ENCODE measurements around the gene GDPD4.
A peak's percentile ranks its signal among the peaks of the same experiment; 100 is the strongest.

Gene GDPD4

GRCh38 chr11:77196961-77197360 lies 104.5 kb downstream of the GDPD4 start:
- H3K4me3 ChIP-seq (ENCODE audit: low read depth, low read length), result no peak overlapping the region
- no peak for DNase-seq (ENCODE audit: low read depth)

GRCh38 chr11:77195071-77195755 lies 106.3 kb downstream of the GDPD4 start:
- DNase-seq (ENCODE audit: low read depth), result no peak
- no peak overlapping the region for H3K4me3 ChIP-seq (ENCODE audit: low read depth, low read length)

GRCh38 chr11:77193911-77194830 lies 107.3 kb downstream of the GDPD4 start:
- H3K4me3 ChIP-seq (ENCODE audit: low read depth, low read length), result no peak overlapping the region
- DNase-seq (ENCODE audit: low read depth), result no peak

DNA sequence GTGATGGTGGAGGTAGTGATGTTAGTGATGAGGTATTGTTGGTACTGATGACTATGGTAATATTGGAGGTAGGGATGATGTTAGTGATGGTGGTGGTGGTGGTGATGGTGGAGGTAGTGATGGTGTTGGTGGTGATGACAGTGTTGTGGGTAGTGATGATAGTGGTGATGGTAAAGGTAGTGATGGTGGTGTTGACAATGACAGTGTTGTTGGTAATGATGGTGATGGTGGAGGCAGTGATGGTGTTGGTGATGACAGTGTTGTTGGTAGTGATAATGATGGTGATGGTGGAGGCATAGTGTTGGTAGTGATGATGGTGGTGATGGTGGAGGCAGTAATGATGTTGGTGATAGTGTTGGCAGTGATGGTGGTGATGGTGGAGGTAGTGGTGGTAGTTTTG lies 108.3 kb downstream of the GDPD4 start:
- H3K4me3 ChIP-seq (ENCODE audit: low read depth, low read length), result no peak overlapping the region
- no peak for DNase-seq (ENCODE audit: low read depth)

DNA sequence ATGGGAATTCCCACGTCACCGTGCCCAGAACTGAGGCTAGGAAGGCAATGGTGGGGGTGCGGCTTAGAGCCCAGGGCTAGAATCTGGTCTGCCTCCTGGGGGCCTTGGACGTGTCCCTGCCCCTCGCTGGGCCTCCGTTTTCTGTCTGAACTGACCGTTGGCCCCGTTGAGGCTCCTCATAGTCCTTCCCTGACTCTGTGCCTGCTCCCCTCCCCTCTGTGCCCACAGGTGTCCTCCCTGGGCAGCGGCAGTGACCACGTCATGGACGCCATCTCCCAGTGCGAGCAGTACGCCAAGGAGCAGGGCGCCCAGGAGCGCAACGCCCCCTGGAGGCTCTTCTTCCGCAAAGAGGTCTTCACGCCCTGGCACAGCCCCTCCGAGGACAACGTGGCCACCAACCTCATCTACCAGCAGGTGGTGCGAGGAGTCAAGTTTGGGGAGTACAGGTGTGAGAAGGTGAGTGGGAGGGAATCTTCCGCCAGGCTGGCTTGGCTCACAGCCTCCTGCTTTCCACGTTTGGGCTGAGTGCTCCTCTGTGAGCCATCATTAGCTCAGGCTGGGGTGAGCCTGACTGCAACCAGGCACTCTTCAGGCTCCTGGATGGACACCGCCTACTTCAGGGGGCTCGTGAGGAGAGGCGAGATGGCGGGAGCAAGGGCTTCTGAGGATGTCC lies 109.5 kb downstream of the GDPD4 start:
- DNase-seq (ENCODE audit: low read depth), result no peak
- peak overlapping the region; percentile 23 for H3K4me3 ChIP-seq (ENCODE audit: low read depth, low read length)

- no peak for DNase-seq (ENCODE audit: low read depth)
- H3K4me3 ChIP-seq (ENCODE audit: low read depth, low read length), result peak overlapping the region; percentile 23
Measured at GRCh38 chr11:77191429-77191822, 110.1 kb downstream of the GDPD4 start.

GRCh38 chr11:77190331-77191075 lies 111.0 kb downstream of the GDPD4 start:
- no peak overlapping the region for H3K4me3 ChIP-seq (ENCODE audit: low read depth, low read length)
- no peak for DNase-seq (ENCODE audit: low read depth)

DNA sequence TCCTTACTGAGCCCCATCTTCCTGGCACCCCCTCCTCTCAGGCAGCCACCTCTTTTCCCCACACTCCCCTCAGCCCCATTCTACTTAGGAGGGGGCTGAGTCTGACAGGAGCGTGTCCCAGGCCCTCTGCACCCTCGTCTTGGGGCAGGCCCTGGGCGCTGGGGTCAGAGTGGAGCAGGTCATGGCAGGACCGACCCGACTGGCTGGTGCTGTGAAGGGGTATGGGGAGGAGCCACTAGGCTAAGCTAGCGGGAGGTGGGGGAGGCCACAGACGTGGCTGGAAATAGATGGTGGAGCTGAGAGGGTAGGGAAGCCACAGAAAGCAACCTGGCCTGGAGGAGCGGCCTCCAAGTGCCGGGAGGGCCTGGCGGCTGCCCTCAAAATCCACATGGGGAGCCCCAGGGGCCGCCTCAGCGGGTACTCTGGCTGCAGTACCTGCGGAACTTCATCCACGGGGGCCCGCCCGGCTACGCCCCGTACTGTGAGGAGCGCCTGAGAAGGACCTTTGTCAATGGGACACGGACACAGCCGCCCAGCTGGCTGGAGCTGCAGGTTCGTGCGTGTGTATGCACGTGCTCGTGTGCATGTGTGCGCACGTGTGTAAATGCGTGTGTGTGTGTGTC lies 111.8 kb downstream of the GDPD4 start:
- no peak for DNase-seq (ENCODE audit: low read depth)
- no peak overlapping the region for H3K4me3 ChIP-seq (ENCODE audit: low read depth, low read length)

DNA sequence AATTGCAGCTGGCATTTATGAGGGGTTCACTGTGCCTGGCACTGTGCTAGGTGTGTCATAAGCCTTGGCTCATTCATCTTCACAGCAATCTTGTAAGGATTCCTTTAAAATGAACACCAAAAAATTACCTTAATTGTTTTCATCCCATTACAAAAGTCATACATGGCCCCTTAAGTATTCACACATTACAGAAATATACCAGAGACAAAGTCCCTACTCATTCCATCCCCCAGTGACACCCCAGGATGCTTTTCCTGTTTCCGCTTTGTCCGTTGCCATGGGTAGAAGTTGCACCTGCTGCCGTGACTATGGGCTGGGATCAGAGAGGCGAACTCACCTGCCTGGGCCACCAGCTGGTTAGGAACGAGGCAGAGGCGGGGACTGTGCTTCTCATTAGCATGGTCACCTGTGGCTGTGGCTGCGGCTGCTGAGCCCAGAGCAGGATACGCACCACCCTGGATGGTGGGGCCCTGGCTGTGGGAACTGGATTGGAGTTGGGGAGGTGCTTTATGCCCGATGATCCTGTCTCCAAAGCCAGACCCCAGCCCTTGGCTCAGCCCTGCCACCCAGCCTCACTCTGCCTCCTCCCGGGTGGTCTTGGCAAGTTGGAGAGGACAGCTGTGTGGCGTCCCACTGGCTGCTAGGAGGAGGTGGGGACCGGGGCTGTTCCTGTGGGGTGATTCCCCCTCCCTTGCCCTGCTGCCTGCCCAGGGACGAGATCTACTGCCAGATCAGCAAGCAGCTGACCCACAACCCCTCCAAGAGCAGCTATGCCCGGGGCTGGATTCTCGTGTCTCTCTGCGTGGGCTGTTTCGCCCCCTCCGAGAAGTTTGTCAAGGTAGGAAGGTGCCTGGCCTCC lies 112.6 kb downstream of the GDPD4 start:
- no peak for DNase-seq (ENCODE audit: low read depth)
- no peak overlapping the region for H3K4me3 ChIP-seq (ENCODE audit: low read depth, low read length)

- DNase-seq (ENCODE audit: low read depth), result no peak
- H3K4me3 ChIP-seq (ENCODE audit: low read depth, low read length), result no peak overlapping the region
Measured at GRCh38 chr11:77187776-77188632, 113.5 kb downstream of the GDPD4 start.

DNA sequence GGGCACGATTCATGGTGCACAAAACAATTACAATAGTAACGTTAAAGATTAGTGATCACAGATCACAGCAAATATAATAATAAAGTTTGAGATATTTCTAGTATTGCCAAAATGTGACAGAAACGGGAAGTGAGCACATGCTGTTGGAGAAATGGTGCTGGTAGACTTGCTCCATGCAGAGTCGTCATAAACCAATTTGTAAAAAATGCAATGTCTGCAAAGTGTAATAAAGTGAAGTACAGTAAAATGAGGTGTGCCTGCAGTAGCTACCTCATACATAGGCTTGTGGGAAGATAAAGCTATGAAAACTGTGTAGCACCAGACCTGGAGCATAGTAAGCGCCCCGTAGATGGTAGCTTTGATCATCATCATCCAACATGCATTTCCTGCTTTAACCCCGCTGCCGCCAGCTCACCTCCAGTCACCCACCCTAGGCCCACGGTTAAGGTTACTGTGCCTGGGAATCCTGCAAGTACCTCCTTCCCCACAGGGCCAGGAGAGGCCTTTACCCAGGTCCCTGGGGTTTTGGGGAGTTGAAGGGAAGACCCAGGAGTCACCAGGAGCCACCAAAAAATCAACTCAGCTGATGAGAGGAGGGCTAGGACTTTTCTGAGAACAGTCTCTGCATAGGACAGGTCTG lies 114.3 kb downstream of the GDPD4 start:
- no peak for DNase-seq (ENCODE audit: low read depth)
- H3K4me3 ChIP-seq (ENCODE audit: low read depth, low read length), result no peak overlapping the region

DNA sequence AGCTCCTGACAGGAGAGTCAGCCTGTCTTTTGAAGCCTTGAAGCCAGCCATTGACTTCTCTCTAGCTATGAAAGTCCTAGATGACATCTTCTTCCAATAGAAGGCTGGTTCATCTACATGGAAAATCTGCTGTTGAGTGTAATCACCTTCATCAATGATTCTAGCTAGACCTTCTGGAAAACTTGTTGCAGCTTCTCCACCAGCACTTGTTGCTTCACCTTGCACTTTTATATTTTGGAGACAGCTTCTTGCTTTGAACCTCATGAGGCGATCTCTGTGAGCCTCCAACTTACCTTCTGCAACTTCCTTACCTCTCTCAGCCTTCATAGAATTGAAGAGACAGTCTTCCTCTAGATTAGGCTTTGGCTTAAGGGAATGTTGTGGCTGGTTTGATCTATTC lies 115.2 kb downstream of the GDPD4 start:
- no peak overlapping the region for H3K4me3 ChIP-seq (ENCODE audit: low read depth, low read length)
- no peak for DNase-seq (ENCODE audit: low read depth)

- H3K4me3 ChIP-seq (ENCODE audit: low read depth, low read length), result no peak overlapping the region
- no peak for DNase-seq (ENCODE audit: low read depth)
Measured at GRCh38 chr11:77184136-77184860, 117.2 kb downstream of the GDPD4 start.

DNA sequence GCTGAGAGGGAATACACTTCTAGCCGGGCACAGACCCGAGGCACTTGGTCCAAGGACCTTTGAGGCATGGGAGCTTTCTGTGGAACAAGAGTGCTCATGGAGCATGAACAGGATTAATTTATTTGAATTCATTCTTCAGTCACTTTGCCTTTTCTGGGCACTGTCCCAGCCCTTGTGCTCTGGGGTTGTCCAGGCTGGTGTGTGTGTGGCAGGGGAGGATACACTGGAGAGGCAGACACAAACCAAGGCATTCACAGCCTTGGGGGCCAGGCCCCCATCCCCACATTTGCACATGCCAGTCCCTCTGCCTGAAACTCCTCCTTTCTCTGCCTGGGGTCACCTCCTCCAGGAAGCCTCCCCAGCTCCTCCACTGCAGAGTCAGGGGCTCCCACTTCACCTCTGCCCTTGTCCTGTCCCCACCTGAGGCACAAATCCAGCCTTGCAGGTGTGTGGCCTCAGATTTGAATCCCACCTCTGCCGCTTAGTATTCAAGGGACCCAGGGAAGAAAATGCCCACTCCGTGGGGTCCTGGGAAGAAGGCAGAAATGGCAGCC lies 118.0 kb downstream of the GDPD4 start:
- no peak for DNase-seq (ENCODE audit: low read depth)
- no peak overlapping the region for H3K4me3 ChIP-seq (ENCODE audit: low read depth, low read length)

DNA sequence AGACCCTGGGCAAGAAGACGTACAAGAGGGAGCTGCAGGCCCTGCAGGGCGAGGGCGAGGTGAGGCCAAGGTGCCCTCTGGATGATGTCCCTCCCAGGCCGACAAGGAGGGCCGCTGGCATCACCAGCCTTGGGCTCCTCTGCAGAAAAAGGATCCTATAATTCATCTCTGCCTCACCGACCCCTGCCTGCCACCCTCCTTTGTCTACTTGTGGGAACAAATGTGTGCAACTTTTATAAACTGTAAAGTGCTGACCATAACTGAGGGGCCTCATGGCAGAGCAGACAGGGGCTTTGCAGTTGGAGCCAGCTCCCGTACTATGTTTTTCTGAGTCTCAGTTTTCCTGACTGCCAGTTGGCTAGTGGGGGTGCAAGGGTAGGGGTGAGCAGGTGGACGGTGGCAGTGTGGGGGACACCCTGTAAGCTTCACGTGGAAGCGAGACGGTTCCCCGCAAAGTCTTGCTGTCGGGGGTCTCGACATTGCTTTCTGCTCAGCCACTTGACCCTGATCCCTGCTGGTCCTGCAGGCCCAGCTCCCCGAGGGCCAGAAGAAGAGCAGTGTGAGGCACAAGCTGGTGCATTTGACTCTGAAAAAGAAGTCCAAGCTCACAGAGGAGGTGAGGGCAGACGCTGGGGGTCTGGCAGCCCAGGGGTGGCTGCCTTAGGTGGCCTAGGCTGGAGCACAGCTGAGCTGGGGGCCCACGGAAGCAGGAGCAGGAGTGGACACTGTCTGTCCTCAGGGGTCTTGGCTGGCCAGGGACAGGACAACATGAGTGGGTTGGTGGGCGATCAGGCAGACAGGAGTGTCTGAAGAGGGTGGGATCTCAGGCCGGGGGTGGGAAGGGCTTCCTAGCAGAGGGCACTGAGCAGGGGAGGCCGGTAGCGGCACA lies 118.7 kb downstream of the GDPD4 start:
- no peak overlapping the region for H3K4me3 ChIP-seq (ENCODE audit: low read depth, low read length)
- no peak for DNase-seq (ENCODE audit: low read depth)

Data from skeletal muscle cell (primary cell).